ENCODE measurements around the gene ARHGAP6.

Gene ARHGAP6

DNA sequence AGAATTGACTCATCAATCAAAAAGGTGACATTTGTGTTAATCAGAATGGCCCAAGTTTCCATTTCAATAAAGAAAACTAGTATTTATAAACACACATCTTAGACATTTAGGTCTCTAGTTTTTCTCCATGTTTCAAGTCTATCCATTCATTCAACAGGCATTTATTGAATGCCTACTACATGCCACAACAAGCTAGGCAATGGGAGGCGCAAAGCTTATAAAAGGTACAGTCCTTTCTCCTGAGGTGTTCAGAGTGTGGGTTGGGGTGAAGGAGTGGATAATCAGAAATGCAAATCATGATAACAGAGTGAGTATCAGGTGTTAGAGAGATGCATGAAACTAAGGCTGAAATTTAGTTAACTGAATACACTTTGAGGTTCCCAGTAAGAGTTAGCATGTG lies 476.6 kb downstream of the ARHGAP6 start:
- TF ChIP-seq, protein P1, sequence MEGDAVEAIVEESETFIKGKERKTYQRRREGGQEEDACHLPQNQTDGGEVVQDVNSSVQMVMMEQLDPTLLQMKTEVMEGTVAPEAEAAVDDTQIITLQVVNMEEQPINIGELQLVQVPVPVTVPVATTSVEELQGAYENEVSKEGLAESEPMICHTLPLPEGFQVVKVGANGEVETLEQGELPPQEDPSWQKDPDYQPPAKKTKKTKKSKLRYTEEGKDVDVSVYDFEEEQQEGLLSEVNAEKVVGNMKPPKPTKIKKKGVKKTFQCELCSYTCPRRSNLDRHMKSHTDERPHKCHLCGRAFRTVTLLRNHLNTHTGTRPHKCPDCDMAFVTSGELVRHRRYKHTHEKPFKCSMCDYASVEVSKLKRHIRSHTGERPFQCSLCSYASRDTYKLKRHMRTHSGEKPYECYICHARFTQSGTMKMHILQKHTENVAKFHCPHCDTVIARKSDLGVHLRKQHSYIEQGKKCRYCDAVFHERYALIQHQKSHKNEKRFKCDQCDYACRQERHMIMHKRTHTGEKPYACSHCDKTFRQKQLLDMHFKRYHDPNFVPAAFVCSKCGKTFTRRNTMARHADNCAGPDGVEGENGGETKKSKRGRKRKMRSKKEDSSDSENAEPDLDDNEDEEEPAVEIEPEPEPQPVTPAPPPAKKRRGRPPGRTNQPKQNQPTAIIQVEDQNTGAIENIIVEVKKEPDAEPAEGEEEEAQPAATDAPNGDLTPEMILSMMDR (conservative IDR thresholded peaks at IDR 0.05; ENCODE audit: low read length), result no peak
- no peak for DNase-seq (ENCODE audit: low read depth)
- no peak overlapping the region for H3K4me3 ChIP-seq (ENCODE audit: low read length)

DNA sequence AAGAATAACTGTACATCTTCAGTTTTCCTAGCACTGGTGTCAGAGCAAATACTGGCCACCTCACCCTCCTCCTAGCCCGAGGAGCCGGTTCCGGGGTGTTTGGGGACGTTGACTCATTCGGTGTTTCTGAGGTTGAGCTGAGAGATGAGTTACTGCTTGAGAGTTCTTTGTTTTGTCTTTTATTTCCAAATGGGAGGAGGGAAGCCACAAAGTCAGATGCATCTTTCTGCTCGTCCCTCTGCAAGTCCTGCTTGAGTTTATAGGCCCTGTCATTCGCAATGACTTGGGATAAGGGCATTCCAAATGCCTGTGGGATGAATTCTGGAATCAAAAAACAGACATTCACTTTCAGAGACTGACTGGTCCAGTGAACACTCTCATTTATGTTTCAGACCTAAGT lies 477.1 kb downstream of the ARHGAP6 start:
- no peak overlapping the region for H3K4me3 ChIP-seq (ENCODE audit: low read length)
- TF ChIP-seq, protein P1 (conservative IDR thresholded peaks at IDR 0.05; ENCODE audit: low read length), result no peak
- peak; percentile 73 for DNase-seq (ENCODE audit: low read depth)

DNA sequence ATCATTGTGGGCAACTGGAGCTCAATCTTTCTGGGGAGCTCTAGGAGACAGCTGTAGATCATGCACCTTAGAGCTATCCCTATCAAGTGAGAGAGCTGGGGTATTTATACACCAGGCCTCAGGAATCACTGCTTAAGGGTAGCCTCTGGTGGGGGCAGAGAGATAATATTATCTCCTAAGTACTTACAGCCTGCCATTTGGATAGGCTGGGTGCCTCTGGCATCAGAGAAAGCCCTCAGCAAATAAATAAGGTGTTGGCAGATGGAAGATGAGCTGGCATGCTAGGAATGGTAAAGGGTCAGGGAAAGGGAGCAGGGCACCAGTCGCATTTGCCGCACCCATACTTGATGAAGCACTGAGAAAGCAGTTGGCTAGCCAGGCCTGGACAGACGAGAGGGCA lies 478.7 kb downstream of the ARHGAP6 start:
- no peak for DNase-seq (ENCODE audit: low read depth)
- H3K4me3 ChIP-seq (ENCODE audit: low read length), result no peak overlapping the region
- TF ChIP-seq, protein P1 (conservative IDR thresholded peaks at IDR 0.05; ENCODE audit: low read length), result no peak

DNA sequence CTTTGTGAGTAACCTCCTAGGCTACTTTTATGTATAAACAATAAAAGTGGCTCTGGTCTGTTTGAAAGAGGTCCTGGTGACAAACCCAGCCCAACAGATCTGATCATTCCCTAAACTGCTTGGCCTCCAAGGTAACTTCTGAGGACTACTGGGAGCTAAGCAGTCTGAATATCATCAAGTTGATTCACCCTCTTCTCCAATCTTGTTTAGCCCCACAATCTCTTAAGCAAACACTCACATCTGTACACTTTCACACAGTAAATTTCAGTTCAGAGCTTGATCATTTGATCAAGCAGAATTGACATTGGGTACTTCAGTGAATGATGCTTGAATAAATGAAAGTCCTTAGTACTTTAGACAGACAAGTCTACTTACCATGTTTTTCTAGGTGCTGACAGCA lies 479.9 kb downstream of the ARHGAP6 start:
- TF ChIP-seq, protein P1 (conservative IDR thresholded peaks at IDR 0.05; ENCODE audit: low read length), result no peak
- H3K4me3 ChIP-seq (ENCODE audit: low read length), result no peak overlapping the region
- no peak for DNase-seq (ENCODE audit: low read depth)

DNA sequence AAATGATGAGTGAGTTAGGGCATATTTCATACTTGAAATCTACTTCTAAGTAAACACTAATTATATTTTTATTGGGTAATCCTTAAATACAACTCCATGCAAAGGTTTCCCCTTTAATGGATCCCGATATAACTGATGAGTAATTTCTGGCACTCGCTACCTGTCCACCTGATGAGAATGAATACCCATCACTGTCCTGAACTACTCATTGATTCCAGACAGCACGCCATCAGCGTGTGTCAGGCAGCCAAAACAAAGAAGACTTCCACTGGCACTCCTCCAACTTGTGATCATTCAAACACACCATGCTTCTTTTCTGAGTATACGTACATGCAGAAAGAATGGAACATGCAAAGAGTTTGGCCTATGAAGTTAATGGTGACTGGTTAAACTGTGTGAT lies 485.1 kb downstream of the ARHGAP6 start:
- no peak overlapping the region for H3K4me3 ChIP-seq (ENCODE audit: low read length)
- TF ChIP-seq, protein P1 (conservative IDR thresholded peaks at IDR 0.05; ENCODE audit: low read length), result no peak
- no peak for DNase-seq (ENCODE audit: low read depth)

DNA sequence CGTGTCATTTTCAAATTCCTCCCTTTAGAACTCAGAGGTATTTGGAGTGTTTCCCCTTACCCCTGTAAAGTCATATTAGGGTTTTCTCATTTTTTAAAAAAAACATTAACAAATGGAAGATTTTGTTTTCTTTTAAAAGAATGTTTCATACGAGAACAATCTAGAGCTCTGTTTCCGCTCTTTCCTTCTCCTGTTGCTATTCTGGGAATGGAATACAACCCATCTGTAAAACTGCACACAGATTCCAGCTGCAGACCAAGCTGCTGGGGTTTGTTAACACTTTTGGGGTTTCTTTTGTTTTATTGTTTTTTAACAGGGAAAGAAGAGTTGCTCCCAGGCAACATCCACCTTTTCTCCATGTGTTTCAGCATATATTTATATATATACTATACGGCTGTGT lies 493.3 kb downstream of the ARHGAP6 start:
- no peak overlapping the region for H3K4me3 ChIP-seq (ENCODE audit: low read length)
- TF ChIP-seq, protein P1 (conservative IDR thresholded peaks at IDR 0.05; ENCODE audit: low read length), result no peak
- peak; percentile 2 for DNase-seq (ENCODE audit: low read depth)

DNA sequence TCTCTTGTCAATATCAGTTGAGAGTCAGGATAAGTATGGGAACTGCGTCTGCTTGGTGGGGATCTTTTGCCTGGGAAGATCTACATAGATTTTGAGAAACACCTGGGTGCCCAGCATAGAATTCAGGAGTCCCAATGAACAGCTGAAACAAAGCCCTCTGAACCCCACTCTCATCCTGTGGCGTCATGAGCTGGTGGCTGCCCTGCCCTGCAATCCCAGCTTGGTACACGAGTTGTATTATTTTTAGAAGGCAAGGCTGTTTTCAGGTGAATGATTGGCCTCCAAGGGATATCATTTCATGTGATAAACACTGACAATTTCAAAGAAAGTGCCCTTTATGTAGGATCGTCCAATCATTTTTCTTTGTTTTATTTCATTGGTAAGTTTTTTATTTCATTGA lies 493.8 kb downstream of the ARHGAP6 start:
- DNase-seq (ENCODE audit: low read depth), result no peak
- TF ChIP-seq, protein P1 (conservative IDR thresholded peaks at IDR 0.05; ENCODE audit: low read length), result no peak
- H3K4me3 ChIP-seq (ENCODE audit: low read length), result no peak overlapping the region
